ENCODE data around the gene GDF7. TPM values are rescaled to one million over a fixed set of nuclear protein-coding genes. Genes with fewer than 3 reads are reported as not detected.
A peak's percentile ranks its signal among the peaks of the same experiment; 100 is the strongest.

GDF7 gene
- polyA plus RNA-seq, 1 donor = 0.13 TPM

DNA sequence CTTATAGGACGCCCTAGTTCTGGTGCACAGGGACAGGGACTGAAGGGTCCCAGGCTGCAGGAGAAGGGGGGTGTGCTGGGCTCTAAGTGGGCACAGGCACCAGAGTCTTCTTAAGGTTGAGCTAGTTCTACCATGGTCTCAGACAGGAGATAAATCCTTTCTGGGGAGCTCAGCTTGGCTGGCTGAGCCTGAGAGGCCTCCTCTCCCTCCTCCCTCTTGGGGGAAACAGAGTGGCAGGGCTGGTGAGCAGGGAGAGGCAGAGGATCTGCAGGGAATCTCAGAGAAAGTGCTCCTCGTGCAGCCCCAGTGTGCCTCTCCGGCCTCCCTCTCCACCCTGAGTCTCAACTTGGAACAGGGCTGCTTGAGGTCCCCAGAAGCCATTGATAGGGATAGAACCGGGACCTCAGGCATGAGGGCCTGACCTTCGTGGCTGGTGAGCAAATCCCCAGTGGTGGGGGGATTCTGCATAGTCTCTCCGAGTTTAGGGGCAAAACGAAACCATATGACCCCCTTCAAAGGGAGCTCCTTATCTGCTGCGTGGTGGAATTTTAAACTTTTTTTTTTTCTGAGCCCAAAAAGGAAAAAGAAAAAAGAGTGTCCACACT is 2.0 kb downstream of the GDF7 start:
- no peak overlapping the region for H3K4me3 ChIP-seq (ENCODE audit: low read length)
- no CpG with 5 or more reads among the region's 8 CpGs for WGBS (ENCODE audit: insufficient coverage, low lambda C conversion rate)
- H3K4me1 ChIP-seq (ENCODE audit: control insufficient read depth, insufficient read depth, low read length) = peaks cover 38% of the 10 kb centered on the region
- no peak overlapping the region for H3K27ac ChIP-seq (ENCODE audit: low read length)
- H3K27me3 ChIP-seq (ENCODE audit: control insufficient read depth, insufficient read depth, low read length) = peaks cover 96% of the 10 kb centered on the region
- H3K36me3 ChIP-seq (ENCODE audit: control insufficient read depth, insufficient read depth, low read length) = no peaks in the 10 kb centered on the region
- peaks cover 27% of the 10 kb centered on the region for H3K9me3 ChIP-seq (ENCODE audit: control insufficient read depth, low read depth, low read length)
- DNase-seq = no peak

DNA sequence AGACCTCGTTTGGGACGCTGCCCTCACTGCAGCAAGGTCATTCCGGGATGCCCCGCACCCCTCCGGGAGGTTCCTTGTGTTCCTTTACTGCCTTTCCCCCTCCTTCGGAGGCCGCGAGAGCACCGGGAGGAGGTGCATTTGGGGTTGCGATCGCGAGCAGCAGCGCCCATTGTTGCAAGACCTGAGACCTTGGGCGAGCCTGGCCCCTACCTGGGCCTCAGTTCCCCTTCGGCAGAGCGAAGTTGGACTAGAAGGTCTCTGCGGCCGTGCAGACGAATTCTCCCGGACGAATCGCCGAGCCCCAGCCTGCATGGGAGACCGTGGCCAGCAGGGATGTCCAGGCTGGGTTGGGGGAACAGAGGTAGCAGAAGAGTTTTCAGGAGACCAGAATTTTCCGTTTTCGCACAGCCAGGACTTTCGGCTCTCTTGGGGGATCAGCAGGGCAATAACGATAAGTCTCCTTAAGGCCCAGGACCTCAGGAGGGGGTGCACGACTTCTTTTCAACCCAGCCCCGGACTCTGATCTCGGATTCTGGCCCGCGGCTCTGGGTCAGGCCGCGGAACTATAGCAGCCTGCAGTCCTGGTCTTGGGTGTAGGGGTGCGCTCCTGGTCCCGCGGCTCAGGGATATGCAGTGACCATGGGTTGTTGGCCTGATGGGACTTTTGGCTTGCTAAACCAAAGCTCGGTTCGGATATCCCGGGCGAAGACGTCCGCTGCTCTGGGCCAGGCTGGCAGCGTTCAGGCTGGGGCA is 2.8 kb downstream of the GDF7 start:
- H3K9me3 ChIP-seq (ENCODE audit: control insufficient read depth, low read depth, low read length) = peaks cover 27% of the 10 kb centered on the region
- no peak for DNase-seq
- no peak overlapping the region for H3K27ac ChIP-seq (ENCODE audit: low read length)
- no CpG with 5 or more reads among the region's 45 CpGs for WGBS (ENCODE audit: insufficient coverage, low lambda C conversion rate)
- H3K4me3 ChIP-seq (ENCODE audit: low read length) = no peak overlapping the region
- H3K36me3 ChIP-seq (ENCODE audit: control insufficient read depth, insufficient read depth, low read length) = no peaks in the 10 kb centered on the region
- H3K4me1 ChIP-seq (ENCODE audit: control insufficient read depth, insufficient read depth, low read length) = peaks cover 38% of the 10 kb centered on the region
- peaks cover 96% of the 10 kb centered on the region for H3K27me3 ChIP-seq (ENCODE audit: control insufficient read depth, insufficient read depth, low read length)

DNA sequence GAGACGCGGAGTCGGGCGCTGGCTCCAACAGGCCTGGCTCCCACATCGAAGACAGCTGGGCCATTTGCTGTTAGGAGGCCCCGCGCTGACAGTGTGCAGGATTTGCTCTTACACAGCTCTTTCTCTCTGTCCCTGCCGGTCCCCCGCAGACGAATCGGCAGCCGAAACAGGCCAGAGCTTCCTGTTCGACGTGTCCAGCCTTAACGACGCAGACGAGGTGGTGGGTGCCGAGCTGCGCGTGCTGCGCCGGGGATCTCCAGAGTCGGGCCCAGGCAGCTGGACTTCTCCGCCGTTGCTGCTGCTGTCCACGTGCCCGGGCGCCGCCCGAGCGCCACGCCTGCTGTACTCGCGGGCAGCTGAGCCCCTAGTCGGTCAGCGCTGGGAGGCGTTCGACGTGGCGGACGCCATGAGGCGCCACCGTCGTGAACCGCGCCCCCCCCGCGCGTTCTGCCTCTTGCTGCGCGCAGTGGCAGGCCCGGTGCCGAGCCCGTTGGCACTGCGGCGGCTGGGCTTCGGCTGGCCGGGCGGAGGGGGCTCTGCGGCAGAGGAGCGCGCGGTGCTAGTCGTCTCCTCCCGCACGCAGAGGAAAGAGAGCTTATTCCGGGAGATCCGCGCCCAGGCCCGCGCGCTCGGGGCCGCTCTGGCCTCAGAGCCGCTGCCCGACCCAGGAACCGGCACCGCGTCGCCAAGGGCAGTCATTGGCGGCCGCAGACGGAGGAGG is 3.5 kb downstream of the GDF7 start:
- peaks cover 41% of the 10 kb centered on the region for H3K4me1 ChIP-seq (ENCODE audit: control insufficient read depth, insufficient read depth, low read length)
- no peak overlapping the region for H3K4me3 ChIP-seq (ENCODE audit: low read length)
- no peak overlapping the region for H3K27ac ChIP-seq (ENCODE audit: low read length)
- peaks cover 88% of the 10 kb centered on the region for H3K27me3 ChIP-seq (ENCODE audit: control insufficient read depth, insufficient read depth, low read length)
- no peaks in the 10 kb centered on the region for H3K36me3 ChIP-seq (ENCODE audit: control insufficient read depth, insufficient read depth, low read length)
- peak in 1 of 2 donors; percentile 71 for DNase-seq
- WGBS (ENCODE audit: insufficient coverage, low lambda C conversion rate) = no CpG with 5 or more reads among the region's 83 CpGs
- peaks cover 26% of the 10 kb centered on the region for H3K9me3 ChIP-seq (ENCODE audit: control insufficient read depth, low read depth, low read length)

DNA sequence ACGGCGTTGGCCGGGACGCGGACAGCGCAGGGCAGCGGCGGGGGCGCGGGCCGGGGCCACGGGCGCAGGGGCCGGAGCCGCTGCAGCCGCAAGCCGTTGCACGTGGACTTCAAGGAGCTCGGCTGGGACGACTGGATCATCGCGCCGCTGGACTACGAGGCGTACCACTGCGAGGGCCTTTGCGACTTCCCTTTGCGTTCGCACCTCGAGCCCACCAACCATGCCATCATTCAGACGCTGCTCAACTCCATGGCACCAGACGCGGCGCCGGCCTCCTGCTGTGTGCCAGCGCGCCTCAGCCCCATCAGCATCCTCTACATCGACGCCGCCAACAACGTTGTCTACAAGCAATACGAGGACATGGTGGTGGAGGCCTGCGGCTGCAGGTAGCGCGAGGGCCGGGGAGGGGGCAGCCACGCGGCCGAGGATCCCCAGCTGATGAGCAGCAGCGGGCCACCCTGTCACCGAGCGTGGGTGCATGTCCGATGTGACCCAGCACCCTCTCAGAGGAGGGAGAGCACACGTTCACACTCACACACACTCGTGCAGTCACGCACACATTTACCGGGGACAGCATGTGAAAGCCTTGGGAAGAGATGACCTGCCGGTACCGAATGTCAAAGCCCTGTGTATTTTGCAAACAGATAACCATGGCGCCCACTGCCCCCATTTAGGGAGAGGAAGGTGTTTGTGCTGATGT is 4.2 kb downstream of the GDF7 start:
- H3K4me1 ChIP-seq (ENCODE audit: control insufficient read depth, insufficient read depth, low read length) = peaks cover 41% of the 10 kb centered on the region
- no peak overlapping the region for H3K27ac ChIP-seq (ENCODE audit: low read length)
- peaks cover 25% of the 10 kb centered on the region for H3K9me3 ChIP-seq (ENCODE audit: control insufficient read depth, low read depth, low read length)
- no CpG with 5 or more reads among the region's 60 CpGs for WGBS (ENCODE audit: insufficient coverage, low lambda C conversion rate)
- H3K4me3 ChIP-seq (ENCODE audit: low read length) = no peak overlapping the region
- no peaks in the 10 kb centered on the region for H3K36me3 ChIP-seq (ENCODE audit: control insufficient read depth, insufficient read depth, low read length)
- DNase-seq = peak in 1 of 2 donors; percentile 37
- peaks cover 81% of the 10 kb centered on the region for H3K27me3 ChIP-seq (ENCODE audit: control insufficient read depth, insufficient read depth, low read length)

DNA sequence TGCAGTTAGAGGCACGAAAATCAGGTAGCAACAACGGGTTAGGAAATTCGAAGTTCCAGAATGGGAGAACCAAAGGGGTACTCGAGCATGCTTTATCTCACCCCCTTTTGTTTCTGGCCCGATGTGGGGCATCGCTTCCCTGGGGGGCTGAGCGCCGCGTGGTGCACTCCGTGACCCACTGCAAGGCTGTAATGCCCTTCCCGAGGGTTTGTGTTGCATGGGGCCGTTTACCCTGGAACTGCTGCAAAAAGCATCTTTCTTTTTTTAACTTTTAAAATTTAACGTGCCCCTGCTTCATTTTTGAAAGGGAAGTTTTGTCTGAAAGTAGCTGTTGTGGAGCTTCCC is 4.8 kb downstream of the GDF7 start:
- WGBS (ENCODE audit: insufficient coverage, low lambda C conversion rate) = no CpG with 5 or more reads among the region's 13 CpGs
- Histone ChIP-seq H3K4me3 (ENCODE audit: low read length) (no peak overlapping the region), H3K27me3 (ENCODE audit: control insufficient read depth, insufficient read depth, low read length) (peaks cover 76% of the 10 kb centered on the region), H3K4me1 (ENCODE audit: control insufficient read depth, insufficient read depth, low read length) (peaks cover 44% of the 10 kb centered on the region), H3K36me3 (ENCODE audit: control insufficient read depth, insufficient read depth, low read length) (no peaks in the 10 kb centered on the region), H3K9me3 (ENCODE audit: control insufficient read depth, low read depth, low read length) (peaks cover 23% of the 10 kb centered on the region), H3K27ac (ENCODE audit: low read length) (no peak overlapping the region)
- DNase-seq = no peak

DNA sequence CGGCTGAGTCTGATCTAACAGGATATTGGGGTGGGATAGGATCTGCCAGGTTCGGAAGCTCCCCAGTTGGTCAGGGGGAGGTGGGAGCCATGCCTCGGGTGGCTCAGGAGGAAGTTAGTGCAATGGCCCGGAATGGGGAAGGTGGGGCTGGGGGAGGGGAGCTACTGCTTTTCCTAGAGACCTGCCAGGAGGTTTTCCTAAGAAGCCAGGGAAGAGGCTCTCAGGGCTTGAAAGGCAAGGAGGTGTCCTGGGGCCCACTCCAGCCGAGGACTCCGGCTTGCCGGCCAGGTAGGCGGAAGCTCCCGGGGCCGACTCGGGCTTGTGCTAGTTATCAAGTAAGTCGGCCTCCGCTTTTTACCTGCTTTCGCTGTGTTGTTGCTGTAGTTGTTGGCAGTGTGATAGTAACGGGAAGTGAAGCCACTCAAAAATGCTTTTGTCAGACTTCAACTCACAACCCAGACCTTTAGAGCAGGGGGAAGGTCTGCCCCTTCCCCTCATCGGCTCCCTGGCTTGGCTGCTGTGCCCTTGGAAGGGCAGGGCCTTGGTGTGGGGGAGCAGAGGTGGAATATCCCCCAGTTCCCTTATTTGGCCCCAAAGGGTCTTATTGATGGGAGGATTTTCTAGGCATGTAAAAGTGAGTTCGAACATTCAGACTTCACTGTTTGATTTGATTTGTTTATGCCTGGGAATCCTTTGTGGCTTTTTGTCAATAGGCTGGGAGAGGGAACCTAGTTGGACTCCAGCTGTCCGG is 5.4 kb downstream of the GDF7 start:
- DNase-seq = peak in 1 of 2 donors; percentile 57
- no peak overlapping the region for H3K4me3 ChIP-seq (ENCODE audit: low read length)
- H3K9me3 ChIP-seq (ENCODE audit: control insufficient read depth, low read depth, low read length) = peaks cover 21% of the 10 kb centered on the region
- H3K4me1 ChIP-seq (ENCODE audit: control insufficient read depth, insufficient read depth, low read length) = peaks cover 45% of the 10 kb centered on the region
- no peaks in the 10 kb centered on the region for H3K36me3 ChIP-seq (ENCODE audit: control insufficient read depth, insufficient read depth, low read length)
- no CpG with 5 or more reads among the region's 18 CpGs for WGBS (ENCODE audit: insufficient coverage, low lambda C conversion rate)
- H3K27me3 ChIP-seq (ENCODE audit: control insufficient read depth, insufficient read depth, low read length) = peaks cover 73% of the 10 kb centered on the region
- no peak overlapping the region for H3K27ac ChIP-seq (ENCODE audit: low read length)

DNA sequence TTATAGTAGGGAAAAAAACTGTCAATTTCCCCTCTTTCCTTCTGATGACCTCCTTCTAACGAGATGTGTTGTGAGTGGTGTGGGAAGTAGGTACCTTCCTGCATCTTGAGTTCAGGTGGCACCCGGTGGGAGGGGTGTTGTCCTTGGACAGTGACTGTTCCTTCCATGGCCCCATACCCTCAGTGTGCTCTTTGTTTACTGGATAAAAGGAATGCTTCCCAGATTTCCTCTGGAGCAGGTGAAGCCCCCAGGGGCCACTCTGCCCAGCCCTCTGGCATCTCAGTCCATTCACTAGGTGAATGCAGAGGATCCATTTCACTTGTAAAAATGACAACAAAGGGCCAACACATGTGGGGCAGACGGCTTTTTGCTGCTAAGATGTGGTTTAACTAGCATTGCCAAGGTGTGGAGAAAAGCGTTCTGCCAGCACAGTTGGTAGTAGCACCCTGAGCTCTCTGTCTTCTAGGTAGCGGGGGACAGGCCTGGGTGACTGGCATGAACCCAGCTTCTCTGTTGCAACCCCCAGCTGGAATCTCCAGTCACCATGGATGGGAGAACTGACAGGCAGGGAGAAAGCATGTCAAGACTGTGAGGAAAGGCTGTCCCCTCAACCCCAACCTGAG is 6.9 kb downstream of the GDF7 start:
- H3K36me3 ChIP-seq (ENCODE audit: control insufficient read depth, insufficient read depth, low read length) = no peaks in the 10 kb centered on the region
- H3K4me3 ChIP-seq (ENCODE audit: low read length) = no peak overlapping the region
- H3K27ac ChIP-seq (ENCODE audit: low read length) = no peak overlapping the region
- peaks cover 17% of the 10 kb centered on the region for H3K9me3 ChIP-seq (ENCODE audit: control insufficient read depth, low read depth, low read length)
- DNase-seq = no peak
- H3K27me3 ChIP-seq (ENCODE audit: control insufficient read depth, insufficient read depth, low read length) = peaks cover 59% of the 10 kb centered on the region
- H3K4me1 ChIP-seq (ENCODE audit: control insufficient read depth, insufficient read depth, low read length) = peaks cover 40% of the 10 kb centered on the region
- WGBS (ENCODE audit: insufficient coverage, low lambda C conversion rate) = 60% methylated on average over 1 of the region's 5 CpGs

DNA sequence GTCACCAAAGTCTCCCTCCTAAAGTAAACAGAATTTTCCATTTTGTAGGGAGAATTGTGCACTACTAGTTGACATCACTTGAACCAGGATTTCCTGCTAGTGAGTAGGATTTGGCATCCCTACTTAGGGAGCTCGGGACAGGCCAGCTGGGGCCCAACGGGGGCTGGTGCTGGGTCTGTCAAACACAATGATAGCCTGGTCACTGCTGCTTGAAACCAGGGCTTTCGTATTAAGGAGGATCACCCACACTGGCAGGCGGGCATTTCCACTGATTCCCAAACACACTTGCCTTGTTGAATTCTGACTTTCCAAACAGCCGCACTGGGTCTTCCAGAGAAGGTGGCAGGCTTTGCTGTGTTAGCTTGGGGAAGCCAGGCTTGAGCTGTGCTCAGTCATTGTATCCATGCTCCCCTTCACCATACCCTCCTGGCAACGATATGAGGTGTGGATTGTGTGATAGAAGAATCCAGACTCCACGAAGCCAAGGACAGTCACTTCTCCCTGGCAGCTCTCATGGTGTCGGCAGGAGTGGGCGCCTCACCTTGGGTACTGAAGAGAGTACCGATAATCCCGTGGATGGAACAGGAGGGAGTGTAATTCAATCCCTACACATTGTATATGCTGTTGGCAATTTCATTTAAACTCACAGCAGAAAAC is 7.5 kb downstream of the GDF7 start:
- H3K27me3 ChIP-seq (ENCODE audit: control insufficient read depth, insufficient read depth, low read length) = peaks cover 53% of the 10 kb centered on the region
- no CpG with 5 or more reads among the region's 11 CpGs for WGBS (ENCODE audit: insufficient coverage, low lambda C conversion rate)
- peaks cover 17% of the 10 kb centered on the region for H3K9me3 ChIP-seq (ENCODE audit: control insufficient read depth, low read depth, low read length)
- peaks cover 38% of the 10 kb centered on the region for H3K4me1 ChIP-seq (ENCODE audit: control insufficient read depth, insufficient read depth, low read length)
- H3K36me3 ChIP-seq (ENCODE audit: control insufficient read depth, insufficient read depth, low read length) = peaks cover 4% of the 10 kb centered on the region
- no peak overlapping the region for H3K4me3 ChIP-seq (ENCODE audit: low read length)
- no peak for DNase-seq
- H3K27ac ChIP-seq (ENCODE audit: low read length) = no peak overlapping the region

DNA sequence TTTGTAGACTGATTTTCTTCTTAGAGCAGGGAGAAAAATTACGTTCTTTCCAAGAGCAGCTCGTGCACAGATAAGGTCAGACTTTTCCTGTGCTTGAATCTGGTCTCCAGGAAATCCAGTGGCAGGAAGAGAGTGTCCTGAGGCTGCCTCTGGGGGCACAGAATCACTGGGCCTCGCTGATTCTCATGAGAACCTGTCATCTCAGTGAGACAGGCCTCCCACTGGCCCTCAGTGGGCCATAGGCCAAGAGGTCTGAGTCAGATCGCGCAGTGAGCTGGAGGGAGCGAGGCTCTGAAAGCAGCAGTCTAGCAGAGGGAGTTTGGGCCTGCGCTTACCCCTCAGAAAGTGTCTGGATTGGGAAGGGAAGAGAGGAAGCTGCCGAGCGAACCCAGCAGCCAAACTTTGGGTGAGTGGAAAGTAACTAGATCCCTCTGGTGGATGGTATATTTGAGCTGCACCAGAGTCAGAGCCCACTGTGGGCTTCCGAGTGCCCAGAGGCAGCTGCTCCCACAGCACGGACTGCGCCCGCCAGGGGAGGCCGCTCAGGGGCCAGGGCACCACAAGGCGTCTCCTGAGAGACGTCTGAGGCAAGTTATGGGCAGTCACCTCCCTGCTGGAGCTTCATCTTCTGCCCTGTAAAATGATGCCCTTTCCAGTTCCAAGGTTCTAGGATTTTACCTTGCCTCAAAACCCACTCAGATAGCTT is 8.2 kb downstream of the GDF7 start:
- Histone ChIP-seq H3K4me3 (ENCODE audit: low read length) (no peak overlapping the region), H3K4me1 (ENCODE audit: control insufficient read depth, insufficient read depth, low read length) (peaks cover 31% of the 10 kb centered on the region), H3K27ac (ENCODE audit: low read length) (no peak overlapping the region), H3K27me3 (ENCODE audit: control insufficient read depth, insufficient read depth, low read length) (peaks cover 46% of the 10 kb centered on the region), H3K36me3 (ENCODE audit: control insufficient read depth, insufficient read depth, low read length) (peaks cover 4% of the 10 kb centered on the region), H3K9me3 (ENCODE audit: control insufficient read depth, low read depth, low read length) (peaks cover 11% of the 10 kb centered on the region)
- no peak for DNase-seq
- no CpG with 5 or more reads among the region's 16 CpGs for WGBS (ENCODE audit: insufficient coverage, low lambda C conversion rate)
